A172 (cell line): Measurements from ENCODE around the gene SRRM4. TPM values are rescaled to one million over a fixed set of nuclear protein-coding genes. Genes with fewer than 3 reads are reported as not detected.
"Not testable (repeated sequence)": the region's sequence is repeated elsewhere in the genome, so short reads cannot be mapped to it uniquely, and the experiment has no call there.

ENCODE experiments used
- DNase-seq: peaks from one replicate; pipeline ENCODE4 v3.0.0-alpha.2; 2015; ENCODE audit warnings: low spot score
- total RNA-seq: library from RNA; depleted of rRNA; stranded (reverse); fragments of >200 nt; shearing (Covaris generic); gene quantifications from 2 replicates; pipeline ENCODE4 v1.2.3, GENCODE V29; 2014; rRNA removed

SRRM4 gene
- not detected in 2 replicates for total RNA-seq

GRCh38 chr12:118981285-118982211 lies at the start of gene SRRM4:
Gene SRRM4 (plus strand): TSS chr12:118981541. CDS start chr12:118981883, 342 bp downstream.
- DNase-seq = no peak

GRCh38 chr12:118946256-118946655 lies 35.1 kb upstream of the SRRM4 start:
- DNase-seq = no peak

- no peak for DNase-seq
These were observed 22.8 kb upstream of the SRRM4 start for GRCh38 chr12:118958520-118958919.

- DNase-seq = no peak
These were observed 22.0 kb upstream of the SRRM4 start for GRCh38 chr12:118959348-118959747.

- DNase-seq = no peak
These were observed 21.3 kb upstream of the SRRM4 start for GRCh38 chr12:118959985-118960560.

GRCh38 chr12:118960865-118961264 lies 20.5 kb upstream of the SRRM4 start:
- no peak for DNase-seq

- no peak for DNase-seq
These were observed 16.4 kb upstream of the SRRM4 start for GRCh38 chr12:118964988-118965387.

- DNase-seq = no peak
These were observed 10.5 kb upstream of the SRRM4 start for GRCh38 chr12:118970856-118971255.

GRCh38 chr12:118972982-118973381 lies 8.4 kb upstream of the SRRM4 start:
- no peak for DNase-seq

GRCh38 chr12:118979763-118980406 lies 1.5 kb upstream of the SRRM4 start:
- no peak for DNase-seq

- no peak for DNase-seq
These were observed 830 bp upstream of the SRRM4 start for GRCh38 chr12:118980407-118981014.

- DNase-seq = no peak
These were observed 961 bp downstream of the SRRM4 start for GRCh38 chr12:118982302-118982701.

- no peak for DNase-seq
These were observed 1.8 kb downstream of the SRRM4 start for GRCh38 chr12:118982984-118983761.

GRCh38 chr12:118984161-118984943 lies 3.0 kb downstream of the SRRM4 start:
- no peak for DNase-seq

GRCh38 chr12:118986050-118986449 lies 4.7 kb downstream of the SRRM4 start:
- DNase-seq = no peak

- DNase-seq = no peak
These were observed 17.8 kb downstream of the SRRM4 start for GRCh38 chr12:118999107-118999506.

GRCh38 chr12:119005085-119005484 lies 23.7 kb downstream of the SRRM4 start:
- no peak for DNase-seq

- no peak for DNase-seq
These were observed 24.6 kb downstream of the SRRM4 start for GRCh38 chr12:119005913-119006312.

GRCh38 chr12:119006746-119007145 lies 25.4 kb downstream of the SRRM4 start:
- DNase-seq = no peak

GRCh38 chr12:119008273-119008672 lies 26.9 kb downstream of the SRRM4 start:
- DNase-seq = not testable (repeated sequence)
